Keratinocyte (primary cell): ENCODE results near the gene PTTG1IP2.

Source experiments
- EZH2 ChIP-seq: IDR thresholded peaks from one replicate; pipeline ENCODE4 v1.6.1; 2012; ENCODE audit warnings: inconsistent platforms, mild to moderate bottlenecking, low read length, moderate library complexity
- TF ChIP-seq, protein P1 (sequence below), 3 experiments: IDR thresholded peaks in 1 of 3; conservative IDR thresholded peaks in 1 of 3; optimal IDR thresholded peaks in 1 of 3; 2 replicates in 2 of 3; 3 replicates in 1 of 3; pipeline versions ENCODE3 to v1.5.1; 2011; ENCODE audit warnings: low read length in 3 of 3, mild to moderate bottlenecking in 3 of 3, moderate library complexity in 2 of 3, control low read depth in 1 of 3, inconsistent platforms in 1 of 3; ENCODE audit not compliant: insufficient read depth in 2 of 3; ENCODE audit errors: extremely low read depth in 1 of 3

DNA sequence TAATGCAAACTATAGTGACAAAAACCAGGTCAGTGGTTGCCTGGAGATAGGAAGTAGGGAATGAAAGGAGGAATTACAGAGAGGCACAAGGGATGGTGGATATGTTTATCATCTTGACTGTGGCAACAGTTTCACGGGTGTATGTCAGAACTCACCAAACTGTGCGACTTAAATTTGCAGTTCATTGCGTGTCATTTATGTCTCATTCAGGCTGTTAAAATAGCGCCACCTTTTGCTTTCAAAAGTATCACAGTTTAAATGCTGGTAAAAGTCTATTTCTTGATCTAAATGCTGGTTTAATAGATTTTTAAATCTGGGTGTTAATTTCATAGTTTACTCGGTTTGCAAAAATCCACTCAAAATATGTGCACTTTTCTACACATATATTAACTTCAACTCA, 51.0 kb downstream of the PTTG1IP2 start:
- TF ChIP-seq, protein P1, sequence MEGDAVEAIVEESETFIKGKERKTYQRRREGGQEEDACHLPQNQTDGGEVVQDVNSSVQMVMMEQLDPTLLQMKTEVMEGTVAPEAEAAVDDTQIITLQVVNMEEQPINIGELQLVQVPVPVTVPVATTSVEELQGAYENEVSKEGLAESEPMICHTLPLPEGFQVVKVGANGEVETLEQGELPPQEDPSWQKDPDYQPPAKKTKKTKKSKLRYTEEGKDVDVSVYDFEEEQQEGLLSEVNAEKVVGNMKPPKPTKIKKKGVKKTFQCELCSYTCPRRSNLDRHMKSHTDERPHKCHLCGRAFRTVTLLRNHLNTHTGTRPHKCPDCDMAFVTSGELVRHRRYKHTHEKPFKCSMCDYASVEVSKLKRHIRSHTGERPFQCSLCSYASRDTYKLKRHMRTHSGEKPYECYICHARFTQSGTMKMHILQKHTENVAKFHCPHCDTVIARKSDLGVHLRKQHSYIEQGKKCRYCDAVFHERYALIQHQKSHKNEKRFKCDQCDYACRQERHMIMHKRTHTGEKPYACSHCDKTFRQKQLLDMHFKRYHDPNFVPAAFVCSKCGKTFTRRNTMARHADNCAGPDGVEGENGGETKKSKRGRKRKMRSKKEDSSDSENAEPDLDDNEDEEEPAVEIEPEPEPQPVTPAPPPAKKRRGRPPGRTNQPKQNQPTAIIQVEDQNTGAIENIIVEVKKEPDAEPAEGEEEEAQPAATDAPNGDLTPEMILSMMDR (optimal IDR thresholded peaks at IDR 0.05 in 1 of 3, IDR thresholded peaks at IDR 0.05 in 1 of 3, conservative IDR thresholded peaks at IDR 0.05 in 1 of 3; ENCODE audit: extremely low read depth in 1 of 3, insufficient read depth in 2 of 3, low read length in 3 of 3), result peak; percentile 36 to 48 (median 48)
- no peak for TF ChIP-seq EZH2
